Measurements from ENCODE around the gene PCBD2.

The PCBD2 gene

GRCh38 chr5:135008556-135008955, 103.6 kb downstream of the PCBD2 start:
- no peak for DNase-seq

- DNase-seq: peak; percentile 65
Observed at GRCh38 chr5:135008981-135009735, 104.2 kb downstream of the PCBD2 start.

- no peak for DNase-seq
Observed at GRCh38 chr5:135009736-135010501, 105.0 kb downstream of the PCBD2 start.

GRCh38 chr5:135010502-135011354, 105.8 kb downstream of the PCBD2 start:
- DNase-seq: no peak

GRCh38 chr5:135011355-135012032, 106.6 kb downstream of the PCBD2 start:
- DNase-seq: no peak

GRCh38 chr5:135012033-135012588, 107.2 kb downstream of the PCBD2 start:
- DNase-seq: no peak
